GOT3 (cell line): ENCODE data around the gene EXOSC2.

Experiments used
- DNase-seq: peaks from one replicate; lab custom pipeline; 2025; ENCODE audit warnings: mixed read lengths; lab: John Stamatoyannopoulos, UW

EXOSC2 gene

GRCh38 chr9:130738281-130738680 lies 44.7 kb downstream of the EXOSC2 start:
- DNase-seq = no peak

- no peak for DNase-seq
Measured at GRCh38 chr9:130739081-130739480, 45.5 kb downstream of the EXOSC2 start.

GRCh38 chr9:130740218-130741023 lies 46.8 kb downstream of the EXOSC2 start:
- no peak for DNase-seq

- DNase-seq = no peak
Measured at GRCh38 chr9:130741024-130741305, 47.4 kb downstream of the EXOSC2 start.

GRCh38 chr9:130741831-130742449 lies 48.4 kb downstream of the EXOSC2 start:
- DNase-seq = no peak

GRCh38 chr9:130743656-130744055 lies 50.1 kb downstream of the EXOSC2 start:
- DNase-seq = no peak

- DNase-seq = no peak
Measured at GRCh38 chr9:130745210-130745800, 51.7 kb downstream of the EXOSC2 start.

- DNase-seq = no peak
Measured at GRCh38 chr9:130745829-130746228, 52.2 kb downstream of the EXOSC2 start.

GRCh38 chr9:130746434-130747212 lies 53.0 kb downstream of the EXOSC2 start:
- DNase-seq = no peak

GRCh38 chr9:130751631-130752355 lies 58.2 kb downstream of the EXOSC2 start:
- DNase-seq = no peak
